ENCODE measurements around the gene PRSS21. TPM values are rescaled to one million over a fixed set of nuclear protein-coding genes. Genes with fewer than 3 reads are reported as not detected.

Gene PRSS21
- total and polyA plus RNA-seq, 3 donors from 2014 or later = 62.5 to 153 (median 130) TPM

GRCh38 chr16:2779978-2780898 lies 36.8 kb upstream of the PRSS21 start:
- TF ChIP-seq CTCF (IDR thresholded peaks at IDR 0.05) = no peak
- no peak for TF ChIP-seq POLR2A (IDR thresholded peaks at IDR 0.05)
- intact Hi-C loops (cut with DNase I; ENCODE audit: low total_unique reads) = no loop called here

GRCh38 chr16:2782583-2783351 lies 34.3 kb upstream of the PRSS21 start:
- 74 to 75% methylated on average over 19 to 20 of the region's 20 CpGs for WGBS, 2 donors
- no peak for DNase-seq
- TF ChIP-seq POLR2A (IDR thresholded peaks at IDR 0.05) (no peak), CTCF (IDR thresholded peaks at IDR 0.05) (no peak)
- Histone ChIP-seq H3K4me1 (peaks cover 24% of the 10 kb centered on the region), H3K4me3 (no peak overlapping the region), H3K27me3 (no peaks in the 10 kb centered on the region), H3K27ac (no peak overlapping the region), H3K9me3 (no peaks in the 10 kb centered on the region), H3K36me3 (ENCODE audit: low read depth, missing control alignments) (no peaks in the 10 kb centered on the region)
- intact Hi-C loops (cut with DNase I; ENCODE audit: low total_unique reads) = no loop called here

More at GRCh38 chr16:2779978-2780898, 36.8 kb upstream of the PRSS21 start:
- no peak for DNase-seq
- Histone ChIP-seq H3K4me3 (no peak overlapping the region), H3K27ac (no peak overlapping the region), H3K4me1 (peaks cover 21% of the 10 kb centered on the region), H3K9me3 (no peaks in the 10 kb centered on the region), H3K27me3 (no peaks in the 10 kb centered on the region), H3K36me3 (ENCODE audit: low read depth, missing control alignments) (no peaks in the 10 kb centered on the region)
- 49 to 58% methylated on average over 17 of the region's 17 CpGs for WGBS, 2 donors

DNA sequence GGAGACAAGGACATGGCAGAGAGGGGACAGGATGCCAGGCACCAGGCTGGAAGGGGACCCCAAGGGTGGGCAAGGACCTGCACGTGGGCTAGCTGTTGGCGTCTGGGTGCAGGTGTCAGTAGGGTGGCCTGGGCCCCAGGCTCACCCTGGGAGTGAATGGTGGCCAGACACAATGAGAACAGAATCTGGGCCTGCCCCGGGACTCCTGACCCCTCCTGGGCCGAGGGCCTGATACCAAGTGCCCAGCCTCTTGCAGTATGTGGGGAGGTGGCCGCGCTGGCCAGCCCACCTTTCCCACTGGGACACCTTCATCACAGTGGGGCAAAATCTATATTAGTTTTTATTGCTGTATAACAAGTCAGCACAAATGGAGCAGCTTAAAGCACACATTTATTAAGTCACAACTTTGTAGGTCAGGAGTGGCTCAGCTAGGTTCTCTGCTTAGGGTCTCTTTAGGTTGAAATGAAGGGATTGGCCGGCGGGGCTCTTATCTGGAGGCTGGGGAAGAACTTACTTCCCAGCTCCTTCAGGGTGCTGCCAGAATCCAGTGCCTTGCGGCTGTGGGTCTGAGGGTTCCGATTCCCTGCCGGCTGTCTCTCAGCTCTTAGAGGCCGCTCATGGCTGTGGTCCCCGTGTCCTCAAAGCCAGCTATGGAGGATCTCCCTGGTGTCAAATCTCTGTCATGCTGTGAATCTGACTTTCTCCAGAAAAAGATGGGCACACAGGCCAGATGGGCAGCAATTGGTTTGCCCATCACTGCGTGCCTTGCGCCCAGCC lies 33.3 kb upstream of the PRSS21 start:
- Histone ChIP-seq H3K9me3 (no peaks in the 10 kb centered on the region), H3K36me3 (ENCODE audit: low read depth, missing control alignments) (no peaks in the 10 kb centered on the region), H3K4me3 (no peak overlapping the region), H3K27ac (no peak overlapping the region), H3K27me3 (no peaks in the 10 kb centered on the region), H3K4me1 (peaks cover 18% of the 10 kb centered on the region)
- 89 to 92% methylated on average over 8 to 15 of the region's 15 CpGs for WGBS, 2 donors
- no peak for TF ChIP-seq POLR2A (IDR thresholded peaks at IDR 0.05)
- TF ChIP-seq CTCF (IDR thresholded peaks at IDR 0.05) = no peak
- intact Hi-C loops (cut with DNase I; ENCODE audit: low total_unique reads) = no loop called here
- no peak for DNase-seq

DNA sequence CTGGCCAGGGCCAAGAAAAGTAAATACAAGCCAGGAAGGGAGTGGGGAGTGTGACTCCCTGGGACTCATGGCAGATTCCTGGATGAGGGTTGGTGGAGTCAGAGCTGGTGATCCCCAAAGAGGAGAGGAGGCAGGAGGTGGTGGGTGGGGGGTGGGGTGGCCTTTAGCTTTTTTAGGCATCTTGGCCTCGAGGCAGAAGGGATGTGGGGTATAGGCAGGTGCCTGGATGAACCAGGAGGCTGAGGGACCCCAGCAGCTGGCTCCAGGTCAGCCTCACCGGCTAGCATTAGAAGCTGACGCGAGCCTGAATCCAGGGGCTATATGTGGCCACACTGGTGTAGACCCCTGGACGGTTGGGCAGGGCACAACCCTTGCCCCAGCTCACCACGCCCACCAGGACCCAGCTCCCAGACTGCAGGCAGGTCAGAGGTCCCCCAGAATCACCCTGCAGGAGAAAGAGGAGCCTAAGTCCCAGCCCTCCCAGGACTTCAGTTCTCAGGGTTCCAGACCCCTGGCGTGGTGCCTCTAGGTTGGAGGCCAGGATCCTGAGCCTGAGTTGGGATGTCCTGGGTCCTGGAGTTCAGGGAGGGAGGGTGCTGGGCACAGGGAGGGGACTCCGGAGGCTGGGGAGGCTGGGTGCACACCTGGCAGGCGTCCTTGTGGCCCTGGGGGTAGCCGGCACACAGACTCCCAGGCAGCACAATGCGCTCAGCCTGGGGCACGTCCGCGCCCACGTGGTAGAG lies 32.5 kb upstream of the PRSS21 start:
- Histone ChIP-seq H3K27ac (no peak overlapping the region), H3K9me3 (no peaks in the 10 kb centered on the region), H3K36me3 (ENCODE audit: low read depth, missing control alignments) (no peaks in the 10 kb centered on the region), H3K4me3 (no peak overlapping the region), H3K4me1 (peaks cover 13% of the 10 kb centered on the region), H3K27me3 (no peaks in the 10 kb centered on the region)
- TF ChIP-seq POLR2A (IDR thresholded peaks at IDR 0.05) = no peak
- TF ChIP-seq CTCF (IDR thresholded peaks at IDR 0.05) = no peak
- no peak for DNase-seq
- intact Hi-C loops (cut with DNase I; ENCODE audit: low total_unique reads) = no loop called here
- 36 to 52% methylated on average over 12 to 15 of the region's 15 CpGs for WGBS, 2 donors
